HG02759 (cell line): ENCODE data around the gene LRRC4C.

Experiments
- ATAC-seq: cut with Tn5 transposase; IDR thresholded peaks from one replicate; pipeline ENCODE4 v1.9.1; 2021; ENCODE audit warnings: mild to moderate bottlenecking, moderate library complexity; ENCODE audit not compliant: unreplicated experiment

The LRRC4C gene

GRCh38 chr11:41333357-41333756 lies 126.1 kb downstream of the LRRC4C start:
- no peak for ATAC-seq

- no peak for ATAC-seq
These were observed 131.1 kb downstream of the LRRC4C start for GRCh38 chr11:41328324-41328723.

- no peak for ATAC-seq
These were observed 136.0 kb downstream of the LRRC4C start for GRCh38 chr11:41323446-41323845.

GRCh38 chr11:41320653-41321052 lies 138.8 kb downstream of the LRRC4C start:
- no peak for ATAC-seq

- ATAC-seq: no peak
These were observed 139.2 kb downstream of the LRRC4C start for GRCh38 chr11:41320238-41320637.

- ATAC-seq: no peak
These were observed 140.0 kb downstream of the LRRC4C start for GRCh38 chr11:41319434-41319833.

- no peak for ATAC-seq
These were observed 142.7 kb downstream of the LRRC4C start for GRCh38 chr11:41316751-41317150.

GRCh38 chr11:41313226-41313625 lies 146.2 kb downstream of the LRRC4C start:
- ATAC-seq: no peak

- ATAC-seq: peak; percentile 9
These were observed 149.7 kb downstream of the LRRC4C start for GRCh38 chr11:41309716-41310115.

GRCh38 chr11:41309111-41309522 lies 150.3 kb downstream of the LRRC4C start:
- ATAC-seq: peak; percentile 82

- no peak for ATAC-seq
These were observed 151.2 kb downstream of the LRRC4C start for GRCh38 chr11:41308286-41308685.

- ATAC-seq: no peak
These were observed 152.0 kb downstream of the LRRC4C start for GRCh38 chr11:41307296-41308080.

- ATAC-seq: no peak
These were observed 153.0 kb downstream of the LRRC4C start for GRCh38 chr11:41306431-41306830.

- no peak for ATAC-seq
These were observed 158.4 kb downstream of the LRRC4C start for GRCh38 chr11:41301023-41301422.

- ATAC-seq: no peak
These were observed 170.0 kb downstream of the LRRC4C start for GRCh38 chr11:41289408-41289807.

- no peak for ATAC-seq
These were observed 172.7 kb downstream of the LRRC4C start for GRCh38 chr11:41286751-41287150.

GRCh38 chr11:41284354-41284753 lies 175.1 kb downstream of the LRRC4C start:
- ATAC-seq: no peak

- ATAC-seq: no peak
These were observed 176.1 kb downstream of the LRRC4C start for GRCh38 chr11:41283191-41283930.

GRCh38 chr11:41282395-41282794 lies 177.1 kb downstream of the LRRC4C start:
- ATAC-seq: no peak

GRCh38 chr11:41281131-41281742 lies 178.2 kb downstream of the LRRC4C start:
- ATAC-seq: no peak

GRCh38 chr11:41274831-41275230 lies 184.6 kb downstream of the LRRC4C start:
- ATAC-seq: no peak

GRCh38 chr11:41273908-41274307 lies 185.5 kb downstream of the LRRC4C start:
- no peak for ATAC-seq
